Measurements from ENCODE around the gene HOXB3. TPM values are rescaled to one million over a fixed set of nuclear protein-coding genes. Genes with fewer than 3 reads are reported as not detected.

Gene HOXB3
- total RNA-seq, 4 donors from 2014 or later = 10.8 to 34.9 (median 28.7) TPM

- WGBS = 100% methylated on average over 1 of the region's 1 CpG
- H3K36me3 ChIP-seq = no peaks in the 10 kb centered on the region
- intact Hi-C loops (cut with DNase I) = no loop called here
- peaks cover 37 to 44% (median 40%) of the 10 kb centered on the region in 4 donors for H3K4me1 ChIP-seq
- peaks cover 33 to 100% (median 91%) of the 10 kb centered on the region in 4 donors for H3K27me3 ChIP-seq
- no peak for TF ChIP-seq POLR2AphosphoS5 (IDR thresholded peaks at IDR 0.05)
- TF ChIP-seq POLR2A (IDR thresholded peaks at IDR 0.05; ENCODE audit: low read depth) = no peak
- TF ChIP-seq EP300 (IDR thresholded peaks at IDR 0.05) = no peak
- no peak for TF ChIP-seq CTCF (IDR thresholded peaks at IDR 0.05)
- DNase-seq (ENCODE audit: extremely low spot score) = no peak
- no peak overlapping the region for H3K27ac ChIP-seq (replicated peaks in 1 of 4)
- H3K4me3 ChIP-seq = no peak overlapping the region
- H3K9me3 ChIP-seq = no peaks in the 10 kb centered on the region
These were observed 18.4 kb upstream of the HOXB3 start for GRCh38 chr17:48608494-48608834.

- TF ChIP-seq POLR2A (IDR thresholded peaks at IDR 0.05; ENCODE audit: low read depth) (no peak), EP300 (IDR thresholded peaks at IDR 0.05) (no peak), POLR2AphosphoS5 (IDR thresholded peaks at IDR 0.05) (no peak), CTCF (IDR thresholded peaks at IDR 0.05) (no peak)
- intact Hi-C loops (cut with DNase I) = no loop called here
- Histone ChIP-seq H3K4me1 (peaks cover 28 to 41% (median 35%) of the 10 kb centered on the region in 4 donors), H3K4me3 (no peak overlapping the region), H3K36me3 (no peaks in the 10 kb centered on the region), H3K9me3 (no peaks in the 10 kb centered on the region), H3K27me3 (peaks cover 32 to 100% (median 93%) of the 10 kb centered on the region in 4 donors), H3K27ac (replicated peaks in 1 of 4) (no peak overlapping the region)
- DNase-seq (ENCODE audit: extremely low spot score) = no peak
- WGBS = 54% methylated on average over 9 of the region's 9 CpGs
These were observed 17.0 kb upstream of the HOXB3 start for GRCh38 chr17:48606892-48607614.

GRCh38 chr17:48605991-48606891 is 16.2 kb upstream of the HOXB3 start:
- WGBS = 50% methylated on average over 41 of the region's 41 CpGs

GRCh38 chr17:48605409-48605919 is 15.4 kb upstream of the HOXB3 start:
- H3K4me1 ChIP-seq = peaks cover 13 to 26% (median 21%) of the 10 kb centered on the region in 4 donors
- no peak for TF ChIP-seq CTCF (IDR thresholded peaks at IDR 0.05)
- TF ChIP-seq EP300 (IDR thresholded peaks at IDR 0.05) = no peak
- no peak for TF ChIP-seq POLR2AphosphoS5 (IDR thresholded peaks at IDR 0.05)
- TF ChIP-seq POLR2A (IDR thresholded peaks at IDR 0.05; ENCODE audit: low read depth) = no peak
- no peak overlapping the region for H3K27ac ChIP-seq (replicated peaks in 1 of 4)
- intact Hi-C loops (cut with DNase I) = no loop called here
- no peak overlapping the region for H3K4me3 ChIP-seq
- no peak for DNase-seq (ENCODE audit: extremely low spot score)
- no peaks in the 10 kb centered on the region for H3K36me3 ChIP-seq
- 54% methylated on average over 6 of the region's 10 CpGs for WGBS
- H3K27me3 ChIP-seq = peaks cover 24 to 100% (median 94%) of the 10 kb centered on the region in 4 donors
- H3K9me3 ChIP-seq = no peaks in the 10 kb centered on the region

More at GRCh38 chr17:48605991-48606891, 16.2 kb upstream of the HOXB3 start:
- Histone ChIP-seq H3K4me3 (no peak overlapping the region), H3K36me3 (no peaks in the 10 kb centered on the region), H3K4me1 (peaks cover 21 to 34% (median 29%) of the 10 kb centered on the region in 4 donors), H3K9me3 (no peaks in the 10 kb centered on the region), H3K27ac (replicated peaks in 1 of 4) (no peak overlapping the region), H3K27me3 (peaks cover 30 to 100% (median 94%) of the 10 kb centered on the region in 4 donors)
- no peak for DNase-seq (ENCODE audit: extremely low spot score)
- intact Hi-C loops (cut with DNase I) = no loop called here
- TF ChIP-seq CTCF (IDR thresholded peaks at IDR 0.05) = no peak
- TF ChIP-seq POLR2A (IDR thresholded peaks at IDR 0.05; ENCODE audit: low read depth) = no peak
- TF ChIP-seq POLR2AphosphoS5 (IDR thresholded peaks at IDR 0.05) = no peak
- no peak for TF ChIP-seq EP300 (IDR thresholded peaks at IDR 0.05)
